NB4 (cell line): Measurements from ENCODE around the gene NFIA.

Source experiments
- CTCF ChIP-seq: IDR thresholded peaks from one replicate; pipeline ENCODE4 v1.5.1; 2012; ENCODE audit warnings: low read depth, low read length
- MAX ChIP-seq: IDR thresholded peaks from 2 replicates; pipeline ENCODE4 v1.6.1; 2011; ENCODE audit warnings: low read depth, low read length
- MYC ChIP-seq: IDR thresholded peaks from 2 replicates; pipeline ENCODE4 v1.6.1; 2011; ENCODE audit warnings: low read depth, low read length
- POLR2A ChIP-seq: IDR thresholded peaks from 2 replicates; pipeline ENCODE4 v1.6.1; 2011; ENCODE audit warnings: mild to moderate bottlenecking; ENCODE audit not compliant: insufficient read length; ENCODE audit errors: extremely low read depth

DNA sequence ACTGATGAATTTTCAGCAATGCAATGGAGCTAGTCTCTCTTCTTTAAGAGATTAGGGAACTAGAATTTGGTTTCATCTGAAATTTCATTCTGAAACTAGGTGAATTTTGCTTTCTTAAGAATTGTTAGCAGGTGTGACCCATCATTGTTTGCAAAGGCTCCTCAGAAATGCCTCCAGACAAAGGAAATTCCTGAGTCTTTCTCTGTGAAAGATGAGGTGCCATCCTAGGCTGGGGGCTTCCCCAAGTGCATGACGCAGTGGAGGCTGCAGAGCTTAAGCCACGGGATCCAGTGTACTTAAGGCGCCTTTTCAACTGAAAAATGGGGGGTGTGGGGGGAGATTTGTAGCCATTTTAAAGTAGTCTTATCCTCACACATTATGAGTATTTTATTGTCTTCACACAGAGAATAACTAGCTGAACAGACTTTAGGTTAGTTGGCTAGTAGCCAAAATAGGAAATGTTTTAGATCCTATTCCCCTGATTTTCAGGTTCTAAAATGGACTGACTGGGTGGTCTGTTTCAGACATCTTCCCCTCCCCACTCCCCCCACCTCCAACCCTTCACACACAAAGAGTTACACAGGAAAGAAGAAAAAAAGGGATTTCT lies 202.0 kb downstream of the NFIA start:
- TF ChIP-seq CTCF (no peak), POLR2A (no peak), MYC (no peak), MAX (no peak)
